A549 treated with AZD2906 at 1 μM for 4 hours (cell line): Measurements from ENCODE around the gene HAX1. TPM values are rescaled to one million over a fixed set of nuclear protein-coding genes. Genes with fewer than 3 reads are reported as not detected.

Source experiments
- total RNA-seq: library from RNA; stranded (reverse); fragments of 200-300 nt; extraction: Qiagen RNA extraction; gene quantifications from 5 replicates; pipeline ENCODE4 v1.2.3, GENCODE V29; 2022

HAX1 gene
- 90.6 to 108 TPM (median 94.6 TPM) in 5 replicates for total RNA-seq

GRCh38 chr1:154272217-154272998, at the start of gene HAX1:
Gene HAX1, plus strand, starts transcription at chr1:154272629. Its CDS starts 95 bp downstream, at chr1:154272724.

GRCh38 chr1:154320882-154321608, 48.6 kb downstream of the HAX1 start, which contains the start of gene AQP10:
Gene AQP10, plus strand, starts transcription at chr1:154321093. Its CDS starts 63 bp downstream, at chr1:154321156.

GRCh38 chr1:154324669-154325582, 52.5 kb downstream of the HAX1 start, which contains the start of gene ATP8B2:
Gene ATP8B2, plus strand, starts transcription at chr1:154325525. Its CDS starts 2,617 bp downstream, at chr1:154328142.

Other genes with a start within 250 kb of the HAX1 start
- not detected in 5 replicates for gene NUP210L, start 117.6 kb upstream of the HAX1 start, total RNA-seq
- gene TPM3, start 80.5 kb upstream of the HAX1 start, total RNA-seq: 457 to 634 TPM (median 478 TPM) in 5 replicates
- gene CFAP141, start 66.3 kb upstream of the HAX1 start, total RNA-seq: 0.37 TPM in 1 of 5 replicates, not detected in the others
- gene UBAP2L, start 51.7 kb upstream of the HAX1 start, total RNA-seq: 102 to 107 TPM (median 105 TPM) in 5 replicates
- not detected in 5 replicates for gene AQP10, start 48.5 kb downstream of the HAX1 start, total RNA-seq
- 30.7 to 36.3 TPM (median 35.6 TPM) in 5 replicates for gene ATP8B2, start 52.9 kb downstream of the HAX1 start, total RNA-seq
- 22.3 to 28.8 TPM (median 23.7 TPM) in 5 replicates for gene IL6R, start 132.7 kb downstream of the HAX1 start, total RNA-seq
- 0.05 to 0.06 TPM in 2 of 5 replicates, not detected in the others for gene TDRD10, start 229.6 kb downstream of the HAX1 start, total RNA-seq
- gene SHE, start 229.8 kb downstream of the HAX1 start, total RNA-seq: 0.10 to 0.17 TPM (median 0.15 TPM) in 5 replicates